Mucosa of rectum (tissue), 2 donors: ENCODE measurements around the gene IL20RB.
"Not testable (repeated sequence)": the region's sequence is repeated elsewhere in the genome, so short reads cannot be mapped to it uniquely, and the experiment has no call there.

Experiments
- H3K27ac ChIP-seq, 2 donors: one replicate each; pipeline ENCODE4 v1.7.0; 2013; ENCODE audit warnings: inconsistent platforms in 2 of 2, low read depth in 2 of 2, low read length in 2 of 2
- H3K27me3 ChIP-seq, 2 donors: one replicate each; pipeline ENCODE4 v1.7.0; 2013; ENCODE audit warnings: low read length in 2 of 2; ENCODE audit not compliant: control insufficient read depth in 2 of 2, insufficient read depth in 2 of 2
- H3K36me3 ChIP-seq, 2 donors: one replicate each; pipeline ENCODE4 v1.7.0; 2013; ENCODE audit warnings: low read length in 2 of 2; ENCODE audit not compliant: control insufficient read depth in 2 of 2, insufficient read depth in 2 of 2
- H3K4me1 ChIP-seq, 2 donors: one replicate each; pipeline ENCODE4 v1.7.0; 2013; ENCODE audit warnings: low read length in 2 of 2, mild to moderate bottlenecking in 1 of 2; ENCODE audit not compliant: control insufficient read depth in 2 of 2, insufficient read depth in 2 of 2
- H3K4me3 ChIP-seq, 2 donors: one replicate each; pipeline ENCODE4 v1.7.0; 2013; ENCODE audit warnings: low read length in 2 of 2
- H3K9ac ChIP-seq, 2 donors: one replicate each; pipeline ENCODE4 v1.7.0; 2013; ENCODE audit warnings: low read length in 2 of 2, low read depth in 1 of 2, mild to moderate bottlenecking in 1 of 2
- H3K9me3 ChIP-seq, 2 donors: one replicate each; pipeline ENCODE4 v1.7.0; 2013; ENCODE audit warnings: low read length in 2 of 2; ENCODE audit not compliant: control insufficient read depth in 2 of 2
- donor health status: healthy.
- donor health status: Normal muscosa, but diverticular disease.

Gene IL20RB

GRCh38 chr3:136979204-136979603 is 21.4 kb downstream of the IL20RB start:
- no peak overlapping the region for H3K27ac ChIP-seq
- no peaks in the 10 kb centered on the region for H3K9me3 ChIP-seq
- no peaks in the 10 kb centered on the region for H3K27me3 ChIP-seq
- H3K4me3 ChIP-seq, result no peak overlapping the region
- H3K36me3 ChIP-seq, result no peaks in the 10 kb centered on the region
- H3K4me1 ChIP-seq, result peaks cover 0 to 10% of the 10 kb centered on the region in 2 donors
- no peak overlapping the region for H3K9ac ChIP-seq

DNA sequence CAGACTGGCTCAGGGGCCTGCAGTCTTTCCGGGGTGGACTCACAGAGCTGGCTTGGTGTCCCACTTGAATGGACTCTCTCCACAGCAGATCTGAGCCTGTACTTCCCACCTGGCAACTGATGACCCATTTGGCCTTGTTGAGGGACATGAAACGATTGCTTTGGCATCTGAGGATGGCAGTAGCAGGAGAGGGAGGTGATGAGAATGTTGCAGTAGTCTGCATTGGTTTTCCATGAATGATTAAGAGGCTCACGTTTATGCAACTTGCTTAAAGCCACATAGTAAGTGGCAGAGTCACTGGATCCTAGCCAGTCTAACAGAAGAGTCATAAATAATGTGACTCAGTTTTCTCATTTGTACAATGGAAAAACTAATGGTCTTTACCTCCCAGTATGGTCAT is 21.9 kb downstream of the IL20RB start:
- H3K4me3 ChIP-seq, result no peak overlapping the region
- no peaks in the 10 kb centered on the region for H3K27me3 ChIP-seq
- no peak overlapping the region for H3K9ac ChIP-seq
- H3K4me1 ChIP-seq, result peaks cover 5 to 15% of the 10 kb centered on the region in 2 donors
- no peaks in the 10 kb centered on the region for H3K9me3 ChIP-seq
- no peaks in the 10 kb centered on the region for H3K36me3 ChIP-seq
- no peak overlapping the region for H3K27ac ChIP-seq

GRCh38 chr3:136982033-136982432 is 24.2 kb downstream of the IL20RB start:
- Histone ChIP-seq H3K27me3 (no peaks in the 10 kb centered on the region), H3K4me3 (no peak overlapping the region), H3K36me3 (no peaks in the 10 kb centered on the region), H3K9me3 (no peaks in the 10 kb centered on the region), H3K9ac (no peak overlapping the region), H3K4me1 (peaks cover 6 to 24% of the 10 kb centered on the region in 2 donors), H3K27ac (no peak overlapping the region)

GRCh38 chr3:136982520-136983138 is 24.8 kb downstream of the IL20RB start:
- no peaks in the 10 kb centered on the region for H3K36me3 ChIP-seq
- peaks cover 6 to 24% of the 10 kb centered on the region in 2 donors for H3K4me1 ChIP-seq
- no peaks in the 10 kb centered on the region for H3K27me3 ChIP-seq
- no peak overlapping the region for H3K9ac ChIP-seq
- H3K9me3 ChIP-seq, result no peaks in the 10 kb centered on the region
- H3K4me3 ChIP-seq, result no peak overlapping the region
- no peak overlapping the region for H3K27ac ChIP-seq

- Histone ChIP-seq H3K27ac (peak overlapping the region; percentile 53 to 77), H3K36me3 (no peaks in the 10 kb centered on the region), H3K4me1 (peaks cover 6 to 26% of the 10 kb centered on the region in 2 donors), H3K27me3 (no peaks in the 10 kb centered on the region), H3K9ac (peak overlapping the region in 1 of 2 donors; percentile 26), H3K4me3 (peak overlapping the region; percentile 7 to 16), H3K9me3 (no peaks in the 10 kb centered on the region)
Measured at GRCh38 chr3:136984837-136985236, 27.1 kb downstream of the IL20RB start.

DNA sequence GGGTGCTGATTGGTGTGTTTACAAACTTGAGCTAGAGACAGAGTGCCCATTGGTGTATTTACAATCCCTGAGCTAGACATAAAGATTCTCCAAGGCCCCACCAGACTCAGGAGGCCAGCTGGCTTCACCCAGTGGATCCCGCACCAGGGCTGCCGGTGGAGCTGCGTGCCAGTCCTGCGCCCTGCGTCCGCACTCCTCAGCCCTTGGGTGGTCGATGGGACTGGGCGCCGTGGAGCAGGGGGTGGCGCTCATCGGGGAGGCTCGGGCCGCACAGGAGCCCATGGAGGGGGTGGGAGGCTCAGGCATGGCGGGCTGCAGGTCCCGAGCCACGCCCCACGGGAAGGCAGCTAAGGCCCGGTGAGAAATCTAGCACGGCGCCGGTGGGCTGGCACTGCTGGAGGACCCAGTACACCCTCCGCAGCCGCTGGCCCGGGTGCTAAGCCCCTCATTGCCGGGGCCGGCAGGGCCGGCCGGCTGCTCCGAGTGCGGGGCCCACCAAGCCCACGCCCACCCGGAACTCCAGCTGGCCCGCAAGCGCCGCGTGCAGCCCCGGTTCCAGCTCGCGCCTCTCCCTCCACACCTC is 29.7 kb downstream of the IL20RB start:
- H3K27me3 ChIP-seq, H3K4me3 ChIP-seq, H3K36me3 ChIP-seq, H3K9me3 ChIP-seq, H3K27ac ChIP-seq, H3K9ac ChIP-seq: not testable (repeated sequence)
- peaks cover 6 to 25% of the 10 kb centered on the region in 2 donors for H3K4me1 ChIP-seq

DNA sequence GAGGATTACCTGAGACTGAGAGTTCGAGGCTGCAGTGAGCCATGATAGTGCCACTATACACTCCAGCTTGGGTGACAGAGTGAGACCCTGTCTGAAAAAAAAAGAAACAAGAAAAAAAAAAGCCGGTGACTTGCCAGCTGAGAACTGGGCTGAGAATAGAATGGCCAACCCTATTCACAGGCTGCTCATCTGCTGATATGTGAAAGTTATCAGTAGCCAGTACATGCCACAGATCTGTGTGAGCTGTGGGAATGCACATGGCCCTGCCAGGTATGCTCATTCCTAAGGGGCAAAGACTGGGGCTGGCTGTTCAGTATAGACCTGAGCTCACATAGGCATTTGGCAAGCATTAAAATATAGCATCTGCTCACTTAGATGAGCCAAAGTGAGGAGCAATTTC is 30.9 kb downstream of the IL20RB start:
- H3K9ac ChIP-seq, result no peak overlapping the region
- H3K4me3 ChIP-seq, result no peak overlapping the region
- no peaks in the 10 kb centered on the region for H3K9me3 ChIP-seq
- H3K27me3 ChIP-seq, result no peaks in the 10 kb centered on the region
- H3K4me1 ChIP-seq, result peaks cover 6 to 20% of the 10 kb centered on the region in 2 donors
- H3K36me3 ChIP-seq, result no peaks in the 10 kb centered on the region
- no peak overlapping the region for H3K27ac ChIP-seq

DNA sequence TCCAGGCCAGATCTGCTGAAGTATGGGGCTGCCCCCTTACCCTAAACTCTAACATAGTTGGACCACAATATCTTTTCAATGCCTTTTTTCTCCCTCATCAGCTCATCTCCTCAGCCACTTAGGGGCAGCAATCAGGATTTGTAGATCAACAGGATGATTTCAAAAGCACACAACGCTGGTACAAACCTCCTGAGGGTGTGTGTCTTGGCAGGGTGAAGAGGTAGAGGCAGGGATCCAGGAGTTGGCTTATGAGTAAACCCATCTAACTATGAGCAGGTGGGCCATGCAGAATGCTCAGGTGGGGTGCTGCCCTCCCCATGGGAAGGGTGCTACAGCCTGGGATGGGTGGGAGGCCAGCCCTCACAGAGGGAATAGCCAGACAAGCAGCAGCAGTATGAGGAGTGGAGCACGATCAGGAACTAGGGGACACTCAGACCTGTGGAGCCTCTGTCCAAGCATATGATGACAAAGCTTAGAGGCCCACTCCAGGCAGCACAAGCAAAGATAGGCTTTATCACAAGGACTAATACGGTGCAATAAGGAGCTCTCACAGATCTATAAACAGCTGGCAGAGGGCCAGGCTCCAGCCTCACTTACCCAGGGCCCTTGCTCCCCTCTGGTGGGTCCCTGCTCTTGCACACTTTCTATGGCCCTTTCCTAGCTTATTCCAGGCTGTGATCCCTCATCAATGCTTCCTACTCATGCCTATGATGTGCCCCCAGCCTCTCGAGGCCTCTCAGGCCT is 32.2 kb downstream of the IL20RB start:
- H3K36me3 ChIP-seq, result no peaks in the 10 kb centered on the region
- H3K9ac ChIP-seq, result no peak overlapping the region
- H3K27me3 ChIP-seq, result no peaks in the 10 kb centered on the region
- no peaks in the 10 kb centered on the region for H3K9me3 ChIP-seq
- H3K4me1 ChIP-seq, result peaks cover 5 to 15% of the 10 kb centered on the region in 2 donors
- no peak overlapping the region for H3K4me3 ChIP-seq
- H3K27ac ChIP-seq, result no peak overlapping the region

DNA sequence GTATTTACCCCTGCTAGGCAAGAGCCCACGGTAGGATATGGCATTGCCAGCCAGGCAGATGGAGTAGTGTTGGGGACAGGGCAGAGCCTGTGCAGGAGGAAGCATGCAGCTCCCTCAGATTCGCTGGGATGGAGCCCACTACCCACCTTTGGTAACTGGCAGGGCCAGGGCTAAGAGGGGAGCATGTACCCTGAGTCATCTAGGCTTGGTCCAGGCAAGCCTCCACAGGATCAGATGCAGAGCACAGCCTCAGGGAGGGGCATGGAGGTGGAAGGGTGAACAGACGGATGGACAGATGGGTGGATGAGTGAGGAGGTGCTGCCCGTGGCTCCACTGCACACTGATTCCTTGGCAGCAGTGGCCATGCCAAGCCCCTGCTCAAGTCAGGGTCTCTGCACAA is 33.0 kb downstream of the IL20RB start:
- H3K36me3 ChIP-seq, result no peaks in the 10 kb centered on the region
- H3K27me3 ChIP-seq, result no peaks in the 10 kb centered on the region
- no peak overlapping the region for H3K4me3 ChIP-seq
- H3K9me3 ChIP-seq, result no peaks in the 10 kb centered on the region
- no peak overlapping the region for H3K27ac ChIP-seq
- no peak overlapping the region for H3K9ac ChIP-seq
- peaks cover 10 to 16% of the 10 kb centered on the region in 2 donors for H3K4me1 ChIP-seq

- H3K27ac ChIP-seq, result no peak overlapping the region
- no peaks in the 10 kb centered on the region for H3K36me3 ChIP-seq
- no peak overlapping the region for H3K9ac ChIP-seq
- no peak overlapping the region for H3K4me3 ChIP-seq
- H3K27me3 ChIP-seq, result no peaks in the 10 kb centered on the region
- H3K9me3 ChIP-seq, result no peaks in the 10 kb centered on the region
- peaks cover 10 to 19% of the 10 kb centered on the region in 2 donors for H3K4me1 ChIP-seq
Measured at GRCh38 chr3:136992115-136992514, 34.3 kb downstream of the IL20RB start.
